Activated effector memory CD4-positive, alpha-beta T cell treated with Interleukin-2 at 50 U/mL for 16 hours (primary cell): ENCODE data around the gene DNAH8.
"Not testable (repeated sequence)": the region's sequence is repeated elsewhere in the genome, so short reads cannot be mapped to it uniquely, and the experiment has no call there.

Experiments used
- DNase-seq: peaks from one replicate; pipeline ENCODE4 v3.0.0-alpha.2; 2020

Gene DNAH8, protein sequence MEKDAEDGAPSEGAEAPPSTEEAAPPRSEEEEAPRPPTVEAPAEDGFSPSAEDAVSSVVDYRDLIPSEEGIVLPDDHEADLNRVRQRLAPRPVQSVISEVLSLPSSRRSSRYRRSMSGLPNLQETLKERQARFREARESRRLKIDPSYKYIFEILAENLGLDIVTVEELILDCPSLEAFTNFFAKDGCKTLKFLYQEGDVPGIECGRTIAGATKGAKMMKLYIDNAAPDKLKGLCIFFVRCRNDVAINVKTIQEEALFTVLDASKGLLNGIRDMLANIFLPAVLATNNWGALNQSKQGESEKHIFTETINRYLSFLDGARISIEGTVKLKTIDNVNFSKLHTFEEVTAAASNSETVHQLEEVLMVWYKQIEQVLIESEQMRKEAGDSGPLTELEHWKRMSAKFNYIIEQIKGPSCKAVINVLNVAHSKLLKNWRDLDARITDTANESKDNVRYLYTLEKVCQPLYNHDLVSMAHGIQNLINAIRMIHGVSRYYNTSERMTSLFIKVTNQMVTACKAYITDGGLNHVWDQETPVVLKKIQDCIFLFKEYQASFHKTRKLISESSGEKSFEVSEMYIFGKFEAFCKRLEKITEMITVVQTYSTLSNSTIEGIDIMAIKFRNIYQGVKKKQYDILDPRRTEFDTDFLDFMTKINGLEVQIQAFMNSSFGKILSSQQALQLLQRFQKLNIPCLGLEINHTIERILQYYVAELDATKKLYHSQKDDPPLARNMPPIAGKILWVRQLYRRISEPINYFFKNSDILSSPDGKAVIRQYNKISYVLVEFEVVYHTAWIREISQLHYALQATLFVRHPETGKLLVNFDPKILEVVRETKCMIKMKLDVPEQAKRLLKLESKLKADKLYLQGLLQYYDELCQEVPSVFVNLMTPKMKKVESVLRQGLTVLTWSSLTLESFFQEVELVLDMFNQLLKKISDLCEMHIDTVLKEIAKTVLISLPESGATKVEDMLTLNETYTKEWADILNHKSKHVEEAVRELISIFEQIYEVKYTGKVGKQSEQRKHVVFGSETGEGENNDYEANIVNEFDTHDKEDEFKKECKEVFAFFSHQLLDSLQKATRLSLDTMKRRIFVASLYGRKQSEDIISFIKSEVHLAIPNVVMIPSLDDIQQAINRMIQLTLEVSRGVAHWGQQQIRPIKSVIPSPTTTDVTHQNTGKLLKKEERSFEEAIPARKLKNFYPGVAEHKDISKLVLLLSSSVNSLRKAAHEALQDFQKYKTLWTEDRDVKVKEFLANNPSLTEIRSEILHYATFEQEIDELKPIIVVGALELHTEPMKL (N-terminal part only)

DNA sequence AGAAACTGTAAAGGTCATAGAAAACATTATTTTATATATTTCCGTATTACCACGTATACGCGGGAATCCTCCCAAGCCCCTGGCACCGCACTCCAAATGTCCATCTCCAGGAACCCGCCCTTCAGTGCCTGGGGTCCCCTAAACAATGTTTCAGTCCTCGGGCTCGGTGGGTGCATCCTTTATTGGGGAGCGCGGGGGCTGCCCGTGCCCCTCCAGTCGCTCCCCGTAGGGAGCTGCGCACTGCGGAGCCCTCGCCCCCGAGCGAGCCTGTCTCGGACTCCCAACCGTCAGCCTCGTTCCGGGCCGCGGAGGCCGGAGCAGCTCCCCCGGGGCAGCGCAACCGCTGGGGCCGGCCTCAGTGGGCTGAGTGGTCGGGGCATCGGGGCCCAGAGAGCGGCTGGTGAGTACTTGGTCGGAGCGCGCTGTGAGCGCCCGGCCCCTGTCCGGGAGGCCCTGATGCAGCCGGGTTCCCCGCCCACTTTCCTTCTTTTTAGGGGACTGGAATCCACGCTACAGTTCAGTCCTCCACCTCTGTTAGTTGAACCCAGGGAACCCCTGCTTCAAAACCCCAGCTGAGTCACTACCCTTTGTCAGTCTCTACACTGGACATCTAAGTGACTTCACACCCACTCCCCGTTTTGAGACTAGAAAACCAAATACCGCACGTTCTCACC lies at the start of gene DNAH8:
Gene DNAH8 (plus strand): TSS at position 296 of the 674 bp plus-strand sequence. CDS start 7,499 bp downstream, outside the sequence.
- DNase-seq: no peak

DNA sequence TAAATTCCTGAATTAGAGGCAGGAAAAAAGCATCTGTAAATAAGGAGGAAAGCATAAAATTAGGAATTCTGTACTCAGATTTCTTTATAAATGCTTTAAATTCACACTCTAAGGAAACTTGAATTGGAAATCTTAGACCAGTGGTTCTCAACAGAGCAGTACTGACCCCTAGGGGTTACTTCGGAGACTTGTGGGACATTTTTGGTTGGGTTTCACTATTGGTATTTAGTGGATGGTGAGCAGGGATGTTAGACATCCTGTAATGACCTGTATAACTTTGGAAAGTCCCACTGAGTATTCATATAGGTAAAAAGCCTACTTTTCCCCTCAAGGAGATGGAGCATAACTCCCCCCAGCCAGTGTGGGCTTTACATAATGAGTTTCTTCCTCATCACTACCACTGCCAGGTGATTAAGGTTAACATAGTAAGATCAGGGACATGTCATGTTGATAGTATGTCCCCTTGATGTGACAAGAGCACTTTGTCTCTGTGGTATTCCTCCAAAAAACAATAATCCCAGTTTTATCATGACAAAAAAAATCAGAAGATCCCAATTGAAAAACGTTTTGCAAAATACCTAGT lies 43.1 kb upstream of the DNAH8 start:
- no peak for DNase-seq

DNA sequence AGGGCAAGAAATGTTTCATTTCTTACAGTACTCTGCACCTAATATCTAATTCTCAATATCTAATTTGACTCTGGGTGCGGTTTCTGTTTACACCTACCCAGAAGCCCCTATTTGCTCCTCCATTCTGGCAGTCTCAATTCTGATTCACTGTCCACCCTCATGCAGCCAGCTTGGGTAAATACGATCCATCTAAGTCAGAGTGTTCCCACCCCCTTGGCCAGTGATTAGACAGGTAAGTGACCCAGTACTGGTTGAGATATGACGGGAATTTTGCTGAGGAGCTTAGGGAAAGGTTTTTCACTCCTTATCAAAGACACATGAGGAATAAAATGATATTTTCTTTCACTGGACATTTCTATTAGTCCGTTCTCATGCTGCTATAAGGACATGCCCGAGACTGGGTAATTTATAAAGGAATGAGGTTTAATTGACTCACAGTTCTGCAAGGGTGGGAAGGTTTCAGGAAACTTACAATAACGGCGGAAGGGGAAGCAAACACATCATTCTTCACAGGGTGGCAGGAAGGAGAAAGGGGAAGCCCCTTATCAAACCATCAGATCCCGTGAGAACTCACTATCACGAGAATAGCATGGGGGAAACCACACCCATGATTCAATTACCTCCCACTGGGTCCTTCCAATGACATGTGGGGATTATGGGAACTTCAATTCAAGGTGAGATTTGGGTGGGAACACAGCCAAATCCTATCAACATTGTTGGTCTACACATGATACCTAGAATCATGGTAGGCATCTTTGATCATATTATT lies 41.5 kb upstream of the DNAH8 start:
- DNase-seq: no peak

DNA sequence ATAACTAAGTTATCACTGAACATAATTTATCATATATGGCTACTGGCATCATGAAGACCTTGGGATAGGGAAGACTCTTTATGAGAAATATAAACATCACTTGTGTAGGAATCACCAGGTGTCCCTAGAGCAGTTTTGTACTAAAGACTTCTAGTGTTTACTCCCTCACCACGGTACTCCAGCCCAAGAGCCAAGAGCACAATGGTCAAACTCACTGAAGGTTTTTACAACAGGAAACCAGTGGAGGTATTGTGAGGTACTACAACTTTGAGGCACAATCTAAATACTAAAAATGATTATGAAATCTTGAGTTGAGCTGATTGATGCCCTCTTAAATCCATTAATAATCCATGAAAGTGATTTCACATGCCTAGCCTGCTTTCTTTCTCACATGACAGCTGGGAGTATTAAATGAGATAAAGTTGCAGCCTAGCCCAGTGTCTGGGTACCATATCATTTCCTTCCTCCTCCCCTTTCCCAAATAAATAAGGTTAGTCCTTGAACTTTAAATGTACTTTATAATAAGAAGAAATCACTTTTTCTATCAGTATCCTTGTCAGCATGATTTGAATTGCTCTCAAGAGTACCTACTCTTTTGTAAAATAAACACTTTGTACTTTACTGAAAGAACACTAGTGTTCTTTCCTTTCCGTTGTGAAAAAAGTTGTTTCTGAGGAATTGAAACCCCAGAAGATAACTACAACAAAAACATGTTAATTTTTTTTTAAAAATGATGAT lies 38.7 kb upstream of the DNAH8 start:
- DNase-seq: no peak

DNA sequence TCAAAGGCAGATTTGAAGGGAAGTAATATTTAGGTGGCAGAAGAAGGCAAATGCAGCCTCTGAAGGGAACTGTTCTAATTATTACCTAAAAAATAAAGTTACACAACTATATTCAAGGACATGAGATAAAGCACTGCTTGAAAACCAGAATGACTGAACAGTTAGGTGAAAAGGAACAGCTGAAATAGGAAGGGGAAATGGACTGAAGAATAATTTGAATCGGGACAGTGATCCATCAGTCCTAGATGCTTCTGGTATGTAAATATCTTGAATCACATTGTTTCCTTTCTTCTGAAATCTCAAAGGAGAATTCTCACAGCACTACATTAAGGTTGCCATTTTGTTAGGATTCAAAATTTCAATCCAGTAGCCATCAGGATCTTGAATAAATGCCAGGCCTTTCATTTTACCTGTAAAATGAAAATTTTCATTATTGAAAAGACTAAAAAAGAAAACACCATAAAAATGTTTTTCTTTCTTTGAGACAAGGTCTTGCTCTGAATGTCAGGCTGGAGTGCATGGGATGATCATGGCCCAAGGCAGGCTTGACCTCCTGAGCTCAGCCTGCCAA lies 38.1 kb upstream of the DNAH8 start:
- DNase-seq: no peak

DNA sequence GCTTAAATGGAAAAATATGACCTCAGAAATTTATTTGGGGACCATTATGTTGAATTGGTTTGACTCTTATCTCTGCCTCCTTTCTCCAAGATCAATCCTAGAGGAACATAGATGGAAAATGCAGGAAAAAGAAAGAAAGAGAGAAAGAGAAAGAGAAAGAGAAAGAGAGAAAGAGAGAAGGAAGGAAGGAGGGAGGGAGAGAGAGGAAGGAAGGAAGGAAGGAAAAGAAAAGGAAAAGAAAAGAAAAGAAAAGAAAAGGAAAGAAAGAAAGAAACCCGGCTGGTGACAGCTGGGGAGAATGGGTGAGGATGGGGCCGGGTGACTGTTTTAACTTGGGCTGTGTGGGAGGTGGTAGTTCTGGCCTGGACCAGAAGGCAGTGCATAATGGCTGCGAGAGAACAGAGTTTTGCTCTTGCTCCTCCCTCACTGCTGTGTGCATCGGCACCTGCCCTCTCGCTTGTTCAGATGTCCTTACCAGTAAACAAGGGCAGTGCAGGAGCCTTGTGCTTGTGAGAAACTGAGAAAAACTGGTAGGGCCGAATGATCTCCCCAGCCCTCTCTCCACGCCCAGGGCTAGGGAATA lies 36.8 kb upstream of the DNAH8 start:
- no peak for DNase-seq

DNA sequence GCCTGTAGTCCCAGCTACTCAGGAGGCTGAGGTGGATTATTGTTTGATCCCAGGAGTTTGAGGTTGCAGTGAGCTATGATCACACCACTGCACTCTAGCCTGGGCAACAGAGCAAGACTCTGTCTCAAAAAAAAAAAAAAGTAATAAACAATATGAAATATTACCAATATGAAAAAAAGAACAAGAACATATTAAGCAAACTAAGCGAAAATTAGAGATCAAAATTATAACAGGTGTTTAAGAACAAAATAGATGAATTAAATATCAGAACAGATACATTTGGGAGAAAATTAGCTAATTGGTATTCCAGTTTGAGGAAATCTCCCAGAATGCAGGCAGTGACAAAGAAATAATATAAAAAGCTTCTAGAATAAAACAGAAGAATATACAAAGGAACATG lies 35.4 kb upstream of the DNAH8 start:
- DNase-seq: no peak

DNA sequence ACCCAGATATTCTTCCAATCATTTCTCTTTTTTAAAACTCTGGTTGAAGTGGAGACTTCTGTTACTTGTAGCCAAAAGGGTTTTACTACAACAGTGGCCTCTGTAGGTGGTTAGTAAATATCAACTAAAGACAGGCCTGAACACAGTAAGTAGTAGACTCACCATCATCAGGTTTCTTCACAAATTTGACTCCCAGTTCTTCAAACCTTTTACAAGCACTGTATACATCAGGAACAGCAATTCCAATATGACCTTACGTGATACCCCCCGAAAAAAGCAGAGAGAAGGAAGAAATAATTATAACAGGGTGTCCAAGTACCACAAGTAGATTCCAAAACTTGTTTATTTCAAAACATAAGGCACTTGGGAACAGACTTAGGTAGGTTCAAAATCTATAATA lies 33.3 kb upstream of the DNAH8 start:
- no peak for DNase-seq

DNA sequence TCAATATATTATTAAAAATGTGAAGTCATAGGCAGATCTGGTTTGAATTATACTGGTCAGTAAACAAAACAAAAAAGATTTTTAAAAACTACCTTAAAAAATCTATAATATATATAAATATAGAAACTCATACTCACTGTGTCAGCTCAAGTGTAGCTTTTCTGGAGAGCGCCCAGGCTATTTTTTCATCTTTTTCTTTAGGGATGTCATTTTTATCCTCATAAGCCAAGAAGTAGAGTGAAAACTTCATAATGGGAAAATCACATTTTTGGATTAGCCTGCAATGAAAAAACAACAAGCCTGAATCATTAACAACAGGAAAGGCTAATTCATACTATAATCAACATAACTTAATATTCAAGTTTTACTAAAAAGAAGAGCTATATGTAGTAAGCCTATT lies 30.9 kb upstream of the DNAH8 start:
- no peak for DNase-seq

DNA sequence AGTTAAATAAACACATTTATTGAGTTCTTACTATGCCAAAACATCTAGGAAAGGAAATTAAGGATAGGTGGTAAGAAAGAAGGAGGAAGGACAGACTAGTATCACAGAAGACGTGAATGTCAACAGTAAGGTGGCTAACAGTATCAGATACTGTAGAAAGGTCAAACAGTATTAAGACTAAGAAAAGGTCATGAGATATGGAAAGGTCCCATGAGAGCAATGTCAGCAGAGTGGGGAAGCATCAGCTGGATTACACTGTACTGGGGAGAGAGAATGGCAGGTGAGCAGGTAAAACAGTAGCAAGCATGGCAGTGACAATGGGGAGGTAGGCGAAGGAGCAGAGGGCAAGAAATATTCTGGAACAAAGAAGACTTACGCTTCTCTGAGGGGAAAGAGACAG lies 30.2 kb upstream of the DNAH8 start:
- no peak for DNase-seq

DNA sequence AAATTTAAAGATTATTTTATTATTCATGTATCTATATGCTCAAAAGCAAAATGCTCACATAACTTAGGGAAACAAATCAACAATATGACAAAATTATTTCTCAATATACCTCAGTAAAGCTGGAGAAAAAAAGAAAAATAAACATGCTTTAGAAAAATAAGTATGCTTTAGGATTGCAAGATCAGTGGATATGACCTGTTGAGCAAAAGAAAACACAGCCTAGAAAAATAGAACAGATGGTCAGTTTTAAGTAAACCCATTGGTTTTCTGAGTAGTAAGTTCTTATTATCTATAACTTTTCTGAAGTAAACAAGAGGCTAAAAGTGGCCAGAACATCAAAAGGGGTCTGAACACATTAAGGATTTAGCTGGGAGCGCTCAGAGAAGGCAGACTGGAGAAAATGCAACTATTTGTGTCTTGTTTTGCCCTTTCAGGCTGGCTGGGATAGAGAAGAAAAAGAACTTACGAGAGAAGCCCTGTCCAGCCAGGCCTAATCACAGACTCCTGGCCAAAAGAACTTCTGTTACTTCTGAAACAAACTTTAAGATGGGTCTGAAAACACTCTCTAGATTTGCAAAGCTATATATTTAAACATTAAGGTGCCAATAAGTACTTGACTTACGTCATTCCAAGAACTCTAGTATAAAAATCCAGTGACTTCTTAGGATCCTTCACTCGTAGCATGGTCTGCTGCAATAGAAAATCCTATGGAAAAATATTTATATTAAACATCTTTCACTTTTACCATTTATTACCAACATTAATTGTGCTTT lies 28.7 kb upstream of the DNAH8 start:
- DNase-seq: no peak

DNA sequence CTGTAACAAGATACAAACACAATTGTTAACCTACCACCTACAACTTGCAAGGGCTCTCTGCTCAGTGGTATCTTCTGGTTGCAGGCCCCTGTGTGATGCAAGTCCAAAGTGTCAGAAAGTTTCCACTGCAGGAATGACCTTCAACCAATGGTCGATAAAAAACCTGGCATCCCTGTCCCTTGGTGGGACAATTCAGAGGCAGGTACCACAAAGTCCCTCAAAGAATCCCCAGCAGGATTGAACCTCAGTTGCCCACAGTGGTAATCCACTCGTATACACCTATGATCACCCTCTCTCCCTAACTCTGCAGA lies 28.1 kb upstream of the DNAH8 start:
- DNase-seq: no peak

DNA sequence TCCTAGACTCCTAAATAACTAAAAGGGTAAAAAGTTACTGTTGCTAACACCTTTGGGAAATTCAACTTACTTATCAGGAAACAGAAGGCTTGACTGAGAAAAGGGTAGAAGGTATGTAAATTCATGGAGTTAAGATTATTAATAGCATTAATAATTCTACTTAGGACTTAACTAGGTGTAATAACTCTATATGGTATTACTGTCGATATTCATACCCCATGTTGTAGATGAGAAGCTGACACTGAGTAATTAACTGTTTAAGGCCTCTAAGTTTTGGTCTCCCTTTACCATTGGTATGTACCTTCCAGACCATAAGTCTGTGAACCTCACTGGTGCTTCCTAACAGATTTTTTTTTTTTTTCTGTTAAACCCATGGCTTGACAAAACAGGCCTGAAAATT lies 27.6 kb upstream of the DNAH8 start:
- no peak for DNase-seq

DNA sequence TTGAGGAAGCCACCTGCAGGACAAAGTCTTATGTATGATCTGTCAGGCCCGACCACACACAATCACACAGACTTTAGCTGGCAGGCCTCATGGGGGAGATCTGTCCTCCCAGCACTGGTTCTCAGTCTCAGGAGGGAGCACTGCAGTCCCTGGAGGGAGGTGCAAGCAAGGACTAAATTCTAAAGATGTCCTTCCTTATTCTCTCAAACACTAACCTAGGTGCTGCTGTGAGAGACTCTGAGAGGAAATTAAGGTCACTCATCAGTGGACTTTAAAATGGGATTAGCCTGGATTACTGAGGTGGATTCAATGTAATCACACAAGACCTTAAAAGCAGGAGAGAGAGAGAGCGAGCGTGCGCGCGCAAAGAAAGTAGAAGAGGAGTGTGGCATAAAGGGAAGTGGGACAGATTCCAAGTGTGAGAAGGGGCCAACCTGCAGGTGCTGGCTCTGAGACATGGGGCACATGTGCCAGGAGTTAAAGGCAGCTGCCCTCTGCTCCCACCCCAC lies 26.5 kb upstream of the DNAH8 start:
- DNase-seq: no peak

DNA sequence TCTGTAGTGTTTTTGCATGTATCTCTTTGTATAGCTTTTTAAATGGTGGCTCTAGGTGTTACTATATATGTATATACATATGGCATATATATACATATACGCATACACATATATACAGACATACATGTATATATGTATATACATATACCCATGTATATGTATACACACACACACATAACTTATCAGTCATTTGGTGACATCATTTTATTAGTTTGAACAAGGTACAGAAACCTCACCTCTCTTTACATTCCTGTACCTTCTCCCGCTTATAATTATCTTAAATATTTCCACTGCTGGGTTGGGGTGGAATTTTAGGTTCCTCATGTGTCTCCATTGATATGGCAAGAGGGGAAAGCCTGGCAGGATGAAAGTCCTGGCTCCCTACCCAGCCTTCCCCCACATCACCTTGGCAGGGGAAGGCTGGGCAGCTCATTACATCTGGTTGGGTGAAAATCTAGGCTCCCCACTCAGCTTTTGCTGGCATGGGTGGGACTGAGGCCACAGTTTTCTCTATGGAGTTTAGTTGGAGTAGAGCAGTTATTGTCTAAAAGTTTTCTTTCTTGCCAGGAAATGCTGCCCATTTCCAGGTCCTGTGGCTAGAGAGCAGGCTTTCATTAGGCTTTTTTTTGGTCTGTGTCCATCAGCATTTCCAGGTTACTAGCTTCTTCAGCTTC lies 19.7 kb upstream of the DNAH8 start:
- DNase-seq: no peak

DNA sequence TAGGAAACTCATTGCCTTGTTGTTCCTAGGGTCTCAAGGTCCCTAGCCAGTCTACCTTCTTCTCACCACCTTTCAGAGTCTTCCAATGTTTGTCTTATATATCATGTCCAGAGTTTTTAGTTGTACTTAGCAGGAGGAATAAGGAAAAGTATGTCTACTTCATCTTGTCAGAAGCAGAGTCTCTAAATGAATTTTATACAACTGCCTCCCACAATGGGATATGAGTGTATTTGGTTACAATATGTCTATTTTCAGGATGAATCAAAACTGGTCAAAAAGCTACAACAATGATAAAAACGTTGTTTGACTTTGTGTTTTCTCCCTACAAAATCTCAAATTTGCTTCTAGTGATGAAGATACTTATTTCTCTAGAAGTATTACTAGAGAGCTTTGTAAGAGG lies 19.2 kb upstream of the DNAH8 start:
- no peak for DNase-seq

DNA sequence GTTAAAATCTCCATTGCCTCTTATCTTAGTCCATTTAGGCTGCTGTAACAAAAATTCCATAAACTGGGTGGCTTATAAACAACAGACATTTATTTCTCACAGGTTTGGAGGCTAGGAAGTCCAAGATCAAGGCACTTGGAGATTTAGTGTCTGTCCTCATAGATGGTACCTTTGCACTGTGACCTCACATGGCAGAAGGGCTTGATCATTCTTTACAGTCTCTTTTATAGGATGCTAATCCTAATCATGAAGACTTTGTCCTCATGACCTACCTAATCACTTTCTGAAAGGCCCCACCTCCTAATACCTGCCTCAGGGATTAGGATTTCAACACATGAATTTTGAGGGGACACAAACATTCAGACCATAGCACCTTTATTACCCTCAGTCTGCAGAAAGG lies 18.8 kb upstream of the DNAH8 start:
- DNase-seq: no peak

DNA sequence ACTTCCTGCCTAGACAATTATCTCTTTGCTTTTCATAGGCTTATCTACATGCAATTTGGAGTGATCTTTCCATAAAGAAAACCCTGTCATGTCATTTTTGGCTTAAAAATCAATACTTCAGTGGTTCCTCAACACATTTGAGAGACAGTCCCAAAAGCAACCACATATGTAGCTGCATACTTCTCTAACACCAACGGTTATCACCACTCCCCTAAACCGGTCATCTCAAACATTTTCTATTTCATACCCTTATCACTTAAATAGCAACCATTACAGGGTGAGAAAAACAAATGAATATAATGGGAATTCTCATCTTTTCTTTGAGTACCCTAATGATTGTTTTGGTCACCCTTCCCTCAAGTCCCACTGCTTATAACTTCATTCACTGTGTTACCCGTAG lies 17.3 kb upstream of the DNAH8 start:
- no peak for DNase-seq

DNA sequence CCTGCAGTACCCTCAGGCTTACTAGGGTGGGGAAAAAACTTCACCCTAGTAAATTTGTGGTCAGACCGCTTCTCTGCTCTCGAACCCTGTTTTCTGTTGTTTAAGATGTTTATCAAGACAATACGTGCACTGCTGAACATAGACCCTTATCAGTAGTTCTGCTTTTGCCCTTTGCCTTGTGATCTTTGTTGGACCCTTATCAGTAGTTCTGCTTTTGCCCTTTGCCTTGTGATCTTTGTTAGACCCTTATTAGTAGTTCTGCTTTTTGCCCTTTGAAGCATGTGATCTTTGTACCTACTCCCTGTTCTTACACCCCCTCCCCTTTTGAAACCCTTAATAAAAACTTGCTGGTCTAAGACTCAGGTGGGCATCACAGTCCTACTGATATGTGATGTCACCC lies 15.4 kb upstream of the DNAH8 start:
- DNase-seq: not testable (repeated sequence)
